ENCODE measurements around the gene FBXO48. TPM values are rescaled to one million over a fixed set of nuclear protein-coding genes. Genes with fewer than 3 reads are reported as not detected.

The FBXO48 gene
- total and polyA plus RNA-seq, 2 of the 8 experiments (the other 6 are each of a cell fraction or from before 2014, with no cell fraction given), result 1.1 to 1.5 TPM

- H3K23me2 ChIP-seq (ENCODE audit: low read depth, low read length), result no peaks in the 10 kb centered on the region
- FAIRE-seq (no peak), DNase-seq (ENCODE audit: low read depth in 1 of 2, low spot score in 2 of 2) (no peak)
- H2AK5ac ChIP-seq (ENCODE audit: low read depth, low read length), result no peak overlapping the region
- H3K4ac ChIP-seq (replicated peaks; ENCODE audit: insufficient read length, low read depth, low read length), result no peak overlapping the region
- 86% methylated on average over 1 of the region's 1 CpG; no CpG with 5 or more reads in 1 of the 2 experiments for WGBS, 2 experiments (ENCODE audit: extremely low coverage in 1 of 2, insufficient coverage in 1 of 2, insufficient read length in 1 of 2, insufficient replicate concordance in 2 of 2, low coverage in 1 of 2, low lambda C conversion rate in 2 of 2, missing lambda C conversion rate in 1 of 2)
- H3K56ac ChIP-seq (replicated peaks; ENCODE audit: insufficient read length, low read depth, low read length), result no peak overlapping the region
- H4K20me1 ChIP-seq (replicated peaks in 1 of 2; ENCODE audit: control insufficient read depth in 1 of 2, insufficient read depth in 2 of 2, low read length in 2 of 2), result peaks cover 0 to 1% of the 10 kb centered on the region in 2 experiments
- H4K8ac ChIP-seq (ENCODE audit: extremely low read depth, insufficient read depth, low read length), result no peak overlapping the region
- no peaks in the 10 kb centered on the region; a peak in 1 of 4 replicates for H3K79me2 ChIP-seq (ENCODE audit: control insufficient read depth in 1 of 2, insufficient read depth in 2 of 2, low read length in 2 of 2)
- no peak overlapping the region for H2BK5ac ChIP-seq (ENCODE audit: low read depth, low read length)
- H2BK120ac ChIP-seq (replicated peaks; ENCODE audit: low read depth, low read length), result no peak overlapping the region
- H2BK12ac ChIP-seq (ENCODE audit: low read depth, low read length), result no peak overlapping the region
- no peak overlapping the region for H2AFZ ChIP-seq (ENCODE audit: low read length)
- H3K18ac ChIP-seq (ENCODE audit: extremely low read depth, low read length), result no peak overlapping the region
- no peak overlapping the region for H2BK15ac ChIP-seq (ENCODE audit: low read length)
- no peaks in the 10 kb centered on the region; the same call in 1 of the 2 replicates for H3K79me1 ChIP-seq (ENCODE audit: low read depth, low read length)
- no peak overlapping the region for H4K91ac ChIP-seq (replicated peaks; ENCODE audit: insufficient read length, low read length)
- H3K14ac ChIP-seq (ENCODE audit: insufficient read length), result no peak overlapping the region
- H3K4me3 ChIP-seq (ENCODE audit: extremely low read depth in 1 of 4, insufficient read depth in 2 of 4, low read depth in 3 of 4, low read length in 4 of 4), result no peak overlapping the region
- H3K27me3 ChIP-seq (replicated peaks in 1 of 4; ENCODE audit: control insufficient read depth in 3 of 4, extremely low read depth in 1 of 4, insufficient read depth in 3 of 4, low read length in 3 of 4), result no peaks in the 10 kb centered on the region
- H3K27ac ChIP-seq (ENCODE audit: low read depth, low read length), result no peak overlapping the region
- ChIA-PET POLR2A (ENCODE audit: partially characterized antibody) (no interaction called here), CTCF (ENCODE audit: partially characterized antibody) (interaction anchor here (1.3 to 3.0 kb wide), 5 partner anchors 10 to 117 kb away, joined by 3 to 13 read pairs (median 4); no protein-coding TSS in a partner anchor)
- H3K9me3 ChIP-seq (ENCODE audit: insufficient read depth in 2 of 2, low read depth in 1 of 2, low read length in 1 of 2), result no peaks in the 10 kb centered on the region
- no peaks in the 10 kb centered on the region for H3K36me3 ChIP-seq (ENCODE audit: control insufficient read depth in 2 of 4, insufficient read depth in 4 of 4, low read length in 3 of 4)
- H3K23ac ChIP-seq (ENCODE audit: insufficient read length), result no peak overlapping the region
- no peaks in the 10 kb centered on the region for H3K4me1 ChIP-seq (replicated peaks in 1 of 4; ENCODE audit: control insufficient read depth in 3 of 4, insufficient read depth in 4 of 4, low read length in 3 of 4)
- no peak overlapping the region for H3K4me2 ChIP-seq (ENCODE audit: insufficient read depth in 1 of 2, low read depth in 2 of 2, low read length in 2 of 2)
- H2BK20ac ChIP-seq (ENCODE audit: low read length), result no peak overlapping the region
- H3K9ac ChIP-seq (replicated peaks in 1 of 4; ENCODE audit: extremely low read depth in 1 of 4, low read depth in 3 of 4, low read length in 3 of 4), result no peak overlapping the region
- no peak overlapping the region for H4K5ac ChIP-seq (ENCODE audit: insufficient read length, low read depth, low read length)
- no peak for TF ChIP-seq ATF2 (IDR thresholded peaks at IDR 0.05; ENCODE audit: low read length)
- TF ChIP-seq, protein P1, sequence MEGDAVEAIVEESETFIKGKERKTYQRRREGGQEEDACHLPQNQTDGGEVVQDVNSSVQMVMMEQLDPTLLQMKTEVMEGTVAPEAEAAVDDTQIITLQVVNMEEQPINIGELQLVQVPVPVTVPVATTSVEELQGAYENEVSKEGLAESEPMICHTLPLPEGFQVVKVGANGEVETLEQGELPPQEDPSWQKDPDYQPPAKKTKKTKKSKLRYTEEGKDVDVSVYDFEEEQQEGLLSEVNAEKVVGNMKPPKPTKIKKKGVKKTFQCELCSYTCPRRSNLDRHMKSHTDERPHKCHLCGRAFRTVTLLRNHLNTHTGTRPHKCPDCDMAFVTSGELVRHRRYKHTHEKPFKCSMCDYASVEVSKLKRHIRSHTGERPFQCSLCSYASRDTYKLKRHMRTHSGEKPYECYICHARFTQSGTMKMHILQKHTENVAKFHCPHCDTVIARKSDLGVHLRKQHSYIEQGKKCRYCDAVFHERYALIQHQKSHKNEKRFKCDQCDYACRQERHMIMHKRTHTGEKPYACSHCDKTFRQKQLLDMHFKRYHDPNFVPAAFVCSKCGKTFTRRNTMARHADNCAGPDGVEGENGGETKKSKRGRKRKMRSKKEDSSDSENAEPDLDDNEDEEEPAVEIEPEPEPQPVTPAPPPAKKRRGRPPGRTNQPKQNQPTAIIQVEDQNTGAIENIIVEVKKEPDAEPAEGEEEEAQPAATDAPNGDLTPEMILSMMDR (IDR thresholded peaks at IDR 0.05; ENCODE audit: control extremely low read depth in 1 of 3, insufficient read depth in 1 of 3, low read depth in 1 of 3, low read length in 3 of 3), result no peak
- no peak for TF ChIP-seq CHD2 (IDR thresholded peaks at IDR 0.05; ENCODE audit: low read length)
- no peak for TF ChIP-seq GTF2F1 (IDR thresholded peaks at IDR 0.05; ENCODE audit: borderline replicate concordance, low read depth, low read length)
- TF ChIP-seq MAX (IDR thresholded peaks at IDR 0.05), result no peak
- TF ChIP-seq RAD21 (IDR thresholded peaks at IDR 0.05 in 1 of 2, conservative IDR thresholded peaks at IDR 0.05 in 1 of 2; ENCODE audit: low read depth in 2 of 2, low read length in 2 of 2), result no peak
- TF ChIP-seq SP1 (IDR thresholded peaks at IDR 0.05; ENCODE audit: low read depth, low read length), result no peak
- no peak for TF ChIP-seq CREB1 (IDR thresholded peaks at IDR 0.05)
- no peak for TF ChIP-seq CTBP2 (IDR thresholded peaks at IDR 0.05; ENCODE audit: borderline replicate concordance, insufficient read depth, insufficient read length, low read length)
- TF ChIP-seq POU5F1 (IDR thresholded peaks at IDR 0.05; ENCODE audit: low read depth, low read length), result no peak
These were observed 9.4 kb upstream of the FBXO48 start for GRCh38 chr2:68476454-68476853.
